Stimulated activated CD4-positive, alpha-beta T cell treated with anti-CD3 and anti-CD28 coated beads, Interleukin-12 subunit alpha, Interleukin-12 subunit beta, amount 100 ng/mL, for 24 hours (primary cell): ENCODE data around the gene DSTN.
A peak's percentile ranks its signal among the peaks of the same experiment; 100 is the strongest.

Experiments used
- DNase-seq, 2 experiments: peaks; one replicate each; pipeline ENCODE4 v3.0.0-alpha.2; 2020; ENCODE audit warnings: low read depth in 2 of 2

The DSTN gene

DNA sequence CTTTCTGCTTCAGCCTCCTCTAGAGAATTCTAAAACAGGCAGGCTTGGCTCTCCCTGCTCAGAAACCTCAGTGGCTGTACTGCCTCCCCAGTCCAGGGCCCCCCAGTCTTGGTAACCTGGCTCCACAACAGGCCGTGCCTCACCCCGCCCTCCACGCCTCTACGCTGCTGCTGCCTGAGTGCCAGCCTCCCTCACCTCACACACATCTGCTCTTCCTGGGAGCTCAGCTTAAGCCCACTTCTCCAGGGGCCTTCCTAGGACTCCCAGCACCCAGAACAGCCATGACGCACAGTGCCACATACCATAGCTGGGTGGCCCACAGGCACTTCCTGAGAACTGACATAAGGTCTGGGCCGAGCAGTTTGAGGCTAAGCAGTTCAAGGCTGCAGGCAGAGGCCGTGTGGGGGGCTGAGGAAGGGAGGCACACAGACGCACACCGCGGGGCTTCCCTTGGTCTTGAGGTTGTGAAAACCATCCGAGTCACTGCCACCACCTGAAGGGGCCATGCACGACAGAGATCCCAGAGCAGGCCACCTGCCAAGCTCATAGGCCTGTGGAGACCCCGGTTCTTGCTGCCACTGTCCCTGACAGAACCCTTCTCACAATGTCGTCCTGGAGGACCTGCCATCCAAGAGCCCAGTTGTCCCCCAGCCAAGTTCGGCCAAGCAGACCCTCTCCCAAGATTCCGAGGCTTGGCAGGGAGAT, 42.6 kb downstream of the DSTN start:
- no peak for DNase-seq

DNA sequence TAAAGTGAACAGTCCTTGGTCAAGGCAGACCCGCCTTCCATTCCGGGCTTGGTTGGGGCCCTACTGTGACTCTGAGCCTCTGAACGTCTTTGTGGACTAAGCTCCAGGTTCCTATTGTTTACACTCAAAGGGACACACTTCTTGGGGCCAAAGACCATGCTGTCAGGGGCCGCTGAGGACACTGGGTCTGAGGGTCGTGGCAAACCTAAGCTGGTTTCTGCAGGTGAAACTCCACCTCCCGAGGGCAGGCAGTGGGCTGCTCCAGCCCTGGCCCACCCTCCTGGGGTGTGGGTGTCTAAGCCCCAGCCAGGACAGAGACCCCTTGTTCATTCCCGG, 43.1 kb downstream of the DSTN start:
- no peak for DNase-seq

GRCh38 chr20:17613328-17614175, 43.7 kb downstream of the DSTN start:
- no peak for DNase-seq

DNA sequence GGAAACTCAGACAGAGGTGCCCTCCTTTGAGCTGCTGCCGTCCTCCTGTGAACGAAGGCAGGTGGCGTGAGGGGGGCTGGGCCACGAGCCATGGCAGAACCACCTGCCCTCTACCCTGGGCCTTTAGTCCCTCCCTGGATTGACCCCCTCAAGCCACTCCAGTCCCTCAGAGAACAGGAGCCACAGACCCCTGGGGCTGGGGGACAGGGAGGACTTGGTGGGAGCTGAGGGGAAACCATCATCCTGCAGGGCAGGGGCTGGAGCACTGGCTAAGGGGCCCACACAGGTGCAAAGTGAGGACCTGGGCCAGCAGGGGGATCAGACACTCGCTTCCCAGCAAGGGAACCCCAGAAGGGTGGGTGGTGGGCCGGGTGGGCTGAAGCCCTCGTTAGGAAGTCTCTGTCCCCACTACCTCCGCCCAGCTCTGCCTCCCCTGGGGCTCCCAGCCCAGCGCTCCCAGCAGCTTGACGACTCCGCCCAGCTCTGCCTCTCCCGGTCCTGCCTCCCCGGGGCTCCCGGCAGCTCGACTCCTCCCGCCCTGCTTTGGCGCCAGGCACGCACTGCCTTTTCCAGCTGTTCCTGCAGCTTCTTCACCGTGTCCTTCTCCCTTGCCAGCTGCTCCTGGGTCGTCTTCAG, 44.4 kb downstream of the DSTN start:
- DNase-seq = no peak

- DNase-seq = no peak
Observed at GRCh38 chr20:17614812-17615644, 45.2 kb downstream of the DSTN start.

- no peak for DNase-seq
Observed at GRCh38 chr20:17615645-17616479, 46.0 kb downstream of the DSTN start.

DNA sequence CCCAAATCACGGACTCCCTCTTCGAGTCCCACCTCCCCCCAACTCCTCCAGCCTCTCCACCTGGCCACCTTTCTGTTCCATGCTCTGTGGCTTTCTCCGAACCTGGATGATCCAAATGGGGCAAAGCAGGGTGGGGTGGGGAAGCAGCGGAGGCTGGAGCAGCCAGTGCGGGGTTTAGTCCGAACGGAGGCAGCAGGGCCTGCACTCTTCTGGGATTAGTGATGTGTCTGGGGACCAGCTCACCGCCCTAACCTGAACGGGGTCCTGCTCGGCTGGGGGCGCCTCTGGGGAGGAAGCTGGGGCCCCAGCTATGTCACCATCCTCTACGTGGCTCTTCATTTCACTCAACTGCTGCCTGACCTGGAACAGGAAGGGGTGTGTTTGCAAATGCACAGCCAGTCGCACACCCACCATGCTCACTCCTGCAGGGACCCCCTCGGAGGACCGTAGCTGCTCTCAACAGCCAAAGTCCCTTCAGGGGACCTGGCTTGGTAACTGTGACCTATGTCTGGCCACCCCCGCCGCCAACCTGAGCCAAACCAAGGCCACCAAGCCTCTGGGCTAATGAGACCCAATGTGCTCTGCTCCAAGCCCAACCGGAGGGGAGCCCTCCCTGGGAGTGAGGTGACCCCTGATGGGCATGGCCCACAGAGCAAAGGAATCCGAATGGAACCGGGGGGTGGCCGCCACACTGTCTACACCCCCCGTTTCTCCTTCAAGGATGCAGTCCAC, 46.8 kb downstream of the DSTN start:
- no peak for DNase-seq

DNA sequence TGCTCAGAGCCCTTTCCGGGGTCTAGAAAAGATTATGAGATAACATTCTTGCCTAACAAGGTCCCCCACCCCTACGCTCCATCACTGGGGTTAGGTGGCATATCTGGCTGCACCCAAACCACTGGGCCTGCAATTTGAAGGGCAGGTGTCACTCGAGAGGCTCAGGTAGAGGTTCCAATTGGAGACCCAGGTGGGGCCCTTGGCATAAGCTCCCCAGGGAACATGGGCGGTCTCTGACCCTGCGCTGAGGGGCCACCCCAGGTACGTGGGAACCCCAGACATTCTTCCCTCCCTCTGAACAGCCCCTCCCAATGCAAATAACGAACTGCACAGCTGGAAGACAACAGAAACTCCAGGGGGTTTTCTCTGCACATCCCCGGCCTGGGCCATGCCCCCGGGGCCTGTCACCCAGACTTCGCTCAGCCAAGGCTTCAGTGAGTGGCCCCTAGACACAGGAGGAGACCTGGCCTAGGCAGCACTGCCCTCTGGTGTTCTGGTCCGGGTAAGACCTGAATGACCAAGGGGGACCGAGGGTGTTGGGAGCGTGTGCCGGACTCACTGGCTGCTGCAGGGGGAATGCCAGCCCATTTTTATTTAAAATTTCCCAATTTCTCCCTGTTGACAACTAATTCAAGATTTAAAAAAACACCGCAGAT, 47.5 kb downstream of the DSTN start:
- peak in 1 of 2 experiments; percentile 47 for DNase-seq

DNA sequence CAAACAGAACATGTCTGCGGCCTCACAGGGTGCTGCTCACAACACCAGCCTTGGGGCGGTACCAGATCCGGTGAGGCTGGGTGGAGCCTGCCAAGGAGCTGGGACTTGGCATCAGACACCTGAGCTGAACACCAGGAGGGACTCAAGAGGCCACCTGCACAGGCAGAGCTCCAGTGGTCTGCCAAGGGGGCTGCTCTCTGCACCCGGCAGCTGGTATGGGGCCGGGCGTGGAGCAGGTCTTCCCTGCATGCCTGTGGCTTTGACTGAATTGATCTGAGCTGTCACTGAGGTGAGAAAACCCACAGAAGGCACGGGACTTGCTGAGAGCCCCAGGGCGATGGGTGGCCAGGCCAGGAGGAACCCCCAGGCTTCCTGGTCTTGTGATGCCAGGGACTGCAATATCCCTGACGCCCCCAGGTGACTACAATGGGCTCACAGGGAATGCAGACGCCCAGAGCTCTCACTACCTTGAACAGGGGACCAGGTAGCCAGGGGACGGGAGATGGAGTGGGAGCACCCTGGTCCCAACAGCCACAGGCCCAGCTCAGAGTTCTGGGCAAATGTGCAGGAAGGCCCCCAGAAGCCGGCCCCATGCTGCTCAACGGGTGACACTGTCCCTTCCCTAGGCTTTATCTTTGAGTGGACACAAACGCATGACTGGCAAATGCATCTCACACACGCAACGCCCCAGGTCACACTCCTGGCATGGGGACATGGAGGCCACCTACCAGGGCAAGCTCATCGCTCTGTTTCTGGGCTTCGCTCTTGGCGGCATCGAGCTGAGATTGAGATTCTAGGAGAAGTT, 48.2 kb downstream of the DSTN start:
- DNase-seq = no peak

GRCh38 chr20:17618673-17619013, 48.8 kb downstream of the DSTN start:
- no peak for DNase-seq

DNA sequence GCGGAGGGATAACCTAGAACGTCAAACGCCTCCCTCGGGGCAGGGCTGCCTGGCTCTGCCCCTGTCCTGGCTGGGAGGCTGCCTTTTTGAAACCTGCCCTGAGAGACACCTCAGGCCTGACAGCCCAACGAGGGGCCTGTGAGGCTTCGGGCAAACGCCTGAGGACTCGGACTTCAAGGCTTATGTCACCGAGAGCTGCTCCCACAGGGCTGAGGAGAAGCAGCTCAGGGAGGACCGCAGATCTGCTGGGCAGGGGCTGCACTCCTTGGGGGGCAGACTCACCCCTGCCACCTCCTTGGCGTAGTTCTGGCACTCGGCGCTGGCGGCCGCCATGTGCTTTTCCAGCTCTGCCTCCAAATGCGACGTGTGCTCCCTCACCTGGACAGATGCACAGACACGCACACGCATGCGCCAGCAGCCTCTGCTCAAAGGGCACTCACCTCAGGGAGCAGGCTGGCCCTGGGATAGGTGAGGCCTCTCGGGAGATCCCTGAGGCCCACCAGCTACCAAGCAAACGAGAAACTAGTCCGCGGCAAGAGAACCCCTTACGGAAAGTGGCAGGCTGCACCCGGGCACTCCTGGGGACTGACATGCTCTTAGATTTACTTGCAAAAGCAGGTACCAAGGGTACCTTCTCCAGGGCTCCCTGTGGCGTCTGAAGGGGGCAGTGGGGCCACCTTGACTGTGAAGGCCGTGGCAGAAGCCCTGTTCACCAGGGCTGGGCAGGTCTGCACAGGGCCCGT, 49.6 kb downstream of the DSTN start:
- DNase-seq = no peak

DNA sequence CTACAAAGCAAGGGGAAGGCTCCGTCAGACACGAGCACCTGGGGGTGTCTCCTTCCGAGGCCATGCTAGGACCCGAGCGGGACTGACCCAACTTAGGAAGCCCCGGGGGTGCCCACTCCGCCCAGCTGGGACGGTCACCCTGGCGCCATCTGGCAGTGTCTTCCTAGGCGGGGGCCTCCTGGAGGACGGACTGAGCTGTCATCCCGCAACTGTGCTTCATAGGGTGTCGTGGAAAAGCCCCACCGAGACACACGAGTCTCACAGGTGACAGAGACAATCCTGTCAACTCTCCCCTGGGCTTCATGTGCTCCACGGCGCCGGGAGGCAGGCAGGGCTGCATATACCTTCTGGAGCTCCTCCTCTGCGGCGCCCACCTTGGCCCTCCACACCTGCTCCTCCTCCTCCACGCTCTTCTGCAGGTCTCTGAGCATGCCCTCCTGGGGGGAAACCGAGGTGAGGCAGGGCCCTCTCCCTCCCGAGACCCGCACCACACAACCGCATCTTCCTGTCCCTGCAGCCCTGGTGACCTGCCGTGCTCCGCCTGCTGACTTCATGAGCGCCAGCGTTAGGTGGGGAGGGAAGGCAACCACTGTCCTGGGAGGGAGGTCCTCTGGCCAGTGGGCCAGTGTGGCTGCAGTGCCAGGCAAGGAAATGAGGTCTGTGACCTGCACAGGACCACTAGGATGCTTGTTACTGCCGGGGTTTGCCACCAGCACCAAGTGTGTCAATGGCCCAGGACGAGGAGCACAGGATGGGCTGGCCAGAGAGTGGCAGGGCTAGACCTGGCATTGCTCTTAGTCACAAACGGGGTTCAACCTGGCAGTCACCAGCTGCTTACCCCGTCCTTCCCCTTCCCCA, 50.7 kb downstream of the DSTN start:
- no peak for DNase-seq

- DNase-seq = no peak
Observed at GRCh38 chr20:17621229-17621968, 51.5 kb downstream of the DSTN start.

- no peak for DNase-seq
Observed at GRCh38 chr20:17622086-17622850, 52.4 kb downstream of the DSTN start.

DNA sequence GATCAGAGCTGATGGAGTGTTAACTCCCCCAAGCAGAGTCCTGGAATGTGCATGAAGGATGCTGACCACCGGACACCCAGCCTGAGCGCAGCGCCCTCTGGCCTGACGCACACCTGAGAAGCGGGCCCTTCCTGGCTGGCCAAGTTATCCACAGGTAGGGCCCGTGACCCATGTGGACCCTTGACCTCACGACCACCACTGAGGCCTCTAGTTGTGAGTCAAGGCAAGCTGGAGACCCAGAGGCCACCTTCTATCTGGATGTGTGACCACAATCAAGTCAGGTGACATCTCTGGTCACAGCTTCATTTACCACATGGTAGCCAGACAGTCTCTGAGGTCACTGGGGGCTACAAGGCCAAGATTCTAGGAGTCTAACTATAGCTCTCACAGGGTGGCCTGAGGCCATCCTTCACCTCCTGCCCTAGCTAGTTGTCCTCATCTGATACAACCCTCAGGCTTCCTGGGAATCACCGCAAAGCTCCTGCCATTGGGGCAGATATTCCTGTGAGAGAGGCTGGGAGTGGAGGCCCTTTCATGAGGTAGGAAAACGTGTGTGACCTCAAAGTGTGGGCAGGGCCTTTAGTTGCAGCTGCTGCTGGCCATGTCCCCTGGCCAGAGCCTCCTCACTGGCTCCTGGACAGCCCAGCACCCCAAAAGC, 53.1 kb downstream of the DSTN start:
- no peak for DNase-seq
